ENCODE data around the gene MPRIP. TPM values are rescaled to one million over a fixed set of nuclear protein-coding genes. Genes with fewer than 3 reads are reported as not detected.

MPRIP gene
- total and polyA plus RNA-seq, 2 experiments from 2014 or later: 91.7 to 202 TPM

DNA sequence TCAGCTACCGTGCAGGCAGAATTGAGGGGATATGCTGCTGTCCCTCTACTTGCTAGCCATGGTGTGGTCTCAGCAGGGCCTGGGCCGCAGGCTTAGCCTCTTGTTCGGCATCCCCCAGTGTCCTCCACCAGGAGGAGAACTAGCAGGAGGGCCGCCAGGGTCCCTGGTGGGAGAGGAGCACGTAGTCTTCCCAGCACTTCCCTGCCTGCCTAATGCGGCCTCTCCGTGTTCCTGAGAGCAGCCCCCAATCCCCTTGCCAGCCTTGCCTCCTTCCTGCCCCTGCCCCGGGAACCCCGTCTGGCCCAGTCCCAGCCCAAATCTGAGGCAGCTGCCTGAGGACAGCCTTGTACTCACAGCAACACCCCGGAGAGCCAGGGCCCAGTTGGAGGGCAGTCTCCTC lies 125.7 kb downstream of the MPRIP start:
- Histone ChIP-seq H3K4me3 (no peak overlapping the region), H3K27me3 (no peaks in the 10 kb centered on the region), H3K4me2 (no peak overlapping the region), H4K20me1 (ENCODE audit: insufficient read depth, poor library complexity, severe bottlenecking) (no peaks in the 10 kb centered on the region), H3K4me1 (ENCODE audit: insufficient read depth) (no peaks in the 10 kb centered on the region), H3K27ac (no peak overlapping the region), H3K36me3 (replicated peaks; ENCODE audit: insufficient read depth, low read depth) (no peaks in the 10 kb centered on the region), H3K9me2 (replicated peaks; ENCODE audit: insufficient read depth) (no peaks in the 10 kb centered on the region), H3K79me2 (no peaks in the 10 kb centered on the region), H3K9me3 (ENCODE audit: low read depth) (no peaks in the 10 kb centered on the region), H2AFZ (no peak overlapping the region)
- TF ChIP-seq EZH2phosphoT487 (IDR thresholded peaks at IDR 0.05; ENCODE audit: low read depth, severe bottlenecking, unreplicated experiment) (no peak), EZH2 (IDR thresholded peaks at IDR 0.05; ENCODE audit: borderline replicate concordance) (no peak)
- TF ChIP-seq, protein P1, sequence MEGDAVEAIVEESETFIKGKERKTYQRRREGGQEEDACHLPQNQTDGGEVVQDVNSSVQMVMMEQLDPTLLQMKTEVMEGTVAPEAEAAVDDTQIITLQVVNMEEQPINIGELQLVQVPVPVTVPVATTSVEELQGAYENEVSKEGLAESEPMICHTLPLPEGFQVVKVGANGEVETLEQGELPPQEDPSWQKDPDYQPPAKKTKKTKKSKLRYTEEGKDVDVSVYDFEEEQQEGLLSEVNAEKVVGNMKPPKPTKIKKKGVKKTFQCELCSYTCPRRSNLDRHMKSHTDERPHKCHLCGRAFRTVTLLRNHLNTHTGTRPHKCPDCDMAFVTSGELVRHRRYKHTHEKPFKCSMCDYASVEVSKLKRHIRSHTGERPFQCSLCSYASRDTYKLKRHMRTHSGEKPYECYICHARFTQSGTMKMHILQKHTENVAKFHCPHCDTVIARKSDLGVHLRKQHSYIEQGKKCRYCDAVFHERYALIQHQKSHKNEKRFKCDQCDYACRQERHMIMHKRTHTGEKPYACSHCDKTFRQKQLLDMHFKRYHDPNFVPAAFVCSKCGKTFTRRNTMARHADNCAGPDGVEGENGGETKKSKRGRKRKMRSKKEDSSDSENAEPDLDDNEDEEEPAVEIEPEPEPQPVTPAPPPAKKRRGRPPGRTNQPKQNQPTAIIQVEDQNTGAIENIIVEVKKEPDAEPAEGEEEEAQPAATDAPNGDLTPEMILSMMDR (IDR thresholded peaks at IDR 0.05; ENCODE audit: poor library complexity): no peak
- no peak for DNase-seq (ENCODE audit: low spot score)
- 97% methylated on average over 10 of the region's 10 CpGs for WGBS (ENCODE audit: low lambda C conversion rate, missing lambda C conversion rate)

DNA sequence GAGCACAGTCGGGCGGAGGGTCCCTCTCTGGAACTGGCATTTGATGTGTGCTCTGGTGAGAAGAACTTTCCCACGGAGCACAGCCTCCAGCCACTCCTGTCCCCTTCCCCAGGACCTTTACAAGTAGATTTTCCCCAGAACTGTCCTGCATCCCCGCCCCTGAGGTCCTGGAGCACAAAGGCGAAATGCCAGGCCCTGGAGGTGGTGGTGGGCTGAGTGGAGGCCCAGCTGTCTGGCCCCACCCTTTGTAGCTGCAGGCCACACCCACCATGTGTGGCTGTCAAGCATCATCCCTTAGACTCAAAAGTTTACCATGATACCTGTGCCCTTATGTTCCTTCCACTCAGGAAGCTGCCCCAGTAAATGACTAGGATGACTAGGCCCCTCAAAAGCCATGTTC lies 126.1 kb downstream of the MPRIP start:
- Histone ChIP-seq H3K27me3 (no peaks in the 10 kb centered on the region), H2AFZ (no peak overlapping the region), H4K20me1 (ENCODE audit: insufficient read depth, poor library complexity, severe bottlenecking) (no peaks in the 10 kb centered on the region), H3K9me3 (ENCODE audit: low read depth) (no peaks in the 10 kb centered on the region), H3K4me1 (ENCODE audit: insufficient read depth) (no peaks in the 10 kb centered on the region), H3K36me3 (replicated peaks; ENCODE audit: insufficient read depth, low read depth) (no peaks in the 10 kb centered on the region), H3K27ac (no peak overlapping the region), H3K4me3 (no peak overlapping the region), H3K9me2 (replicated peaks; ENCODE audit: insufficient read depth) (no peaks in the 10 kb centered on the region), H3K79me2 (no peaks in the 10 kb centered on the region), H3K4me2 (no peak overlapping the region)
- no peak for DNase-seq (ENCODE audit: low spot score)
- TF ChIP-seq, protein P1 (IDR thresholded peaks at IDR 0.05; ENCODE audit: poor library complexity): no peak
- TF ChIP-seq EZH2phosphoT487 (IDR thresholded peaks at IDR 0.05; ENCODE audit: low read depth, severe bottlenecking, unreplicated experiment): no peak
- no peak for TF ChIP-seq EZH2 (IDR thresholded peaks at IDR 0.05; ENCODE audit: borderline replicate concordance)
- 94% methylated on average over 5 of the region's 5 CpGs for WGBS (ENCODE audit: low lambda C conversion rate, missing lambda C conversion rate)

DNA sequence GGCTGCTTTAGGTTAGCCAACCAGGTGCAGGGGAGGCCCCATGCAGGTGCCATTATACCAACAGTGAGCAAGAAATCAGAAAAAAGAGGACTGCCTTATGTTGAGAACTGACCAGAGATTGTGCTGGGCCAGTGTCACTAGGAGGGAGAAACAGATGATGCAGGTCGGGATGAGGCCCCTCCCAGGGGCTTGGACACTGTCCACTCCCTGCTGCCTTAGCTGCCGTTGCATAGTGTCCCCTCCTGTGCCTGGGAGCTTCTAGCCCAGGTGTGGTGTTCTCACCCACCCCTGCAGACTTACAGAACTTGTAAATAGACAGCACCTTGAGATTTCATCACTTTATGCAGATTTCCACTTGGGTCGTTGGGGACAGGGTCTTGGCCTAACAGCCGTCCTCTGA lies 127.1 kb downstream of the MPRIP start:
- no peaks in the 10 kb centered on the region for H3K9me2 ChIP-seq (replicated peaks; ENCODE audit: insufficient read depth)
- DNase-seq (ENCODE audit: low spot score): no peak
- 92% methylated on average over 4 of the region's 4 CpGs for WGBS (ENCODE audit: low lambda C conversion rate, missing lambda C conversion rate)
- no peak overlapping the region for H3K4me2 ChIP-seq
- no peaks in the 10 kb centered on the region for H4K20me1 ChIP-seq (ENCODE audit: insufficient read depth, poor library complexity, severe bottlenecking)
- no peak overlapping the region for H2AFZ ChIP-seq
- H3K9me3 ChIP-seq (ENCODE audit: low read depth): no peaks in the 10 kb centered on the region
- TF ChIP-seq EZH2 (IDR thresholded peaks at IDR 0.05; ENCODE audit: borderline replicate concordance): no peak
- no peak for TF ChIP-seq EZH2phosphoT487 (IDR thresholded peaks at IDR 0.05; ENCODE audit: low read depth, severe bottlenecking, unreplicated experiment)
- TF ChIP-seq, protein P1 (IDR thresholded peaks at IDR 0.05; ENCODE audit: poor library complexity): no peak
- H3K4me1 ChIP-seq (ENCODE audit: insufficient read depth): no peaks in the 10 kb centered on the region
- H3K4me3 ChIP-seq: no peak overlapping the region
- no peak overlapping the region for H3K27ac ChIP-seq
- no peaks in the 10 kb centered on the region for H3K36me3 ChIP-seq (replicated peaks; ENCODE audit: insufficient read depth, low read depth)
- H3K27me3 ChIP-seq: no peaks in the 10 kb centered on the region
- H3K79me2 ChIP-seq: no peaks in the 10 kb centered on the region
